K562 (cell line): ENCODE measurements around the gene GSS. TPM values are rescaled to one million over a fixed set of nuclear protein-coding genes. Genes with fewer than 3 reads are reported as not detected.

Experiments used
- ASH1L ChIP-seq: fragments of 450-650 bp; IDR thresholded peaks from 2 replicates; pipeline ENCODE4 v1.6.1; 2018; ENCODE audit warnings: borderline replicate concordance, mild to moderate bottlenecking, low read depth; ENCODE audit not compliant: partially characterized antibody
- CBFA2T3 ChIP-seq: fragments of 450-650 bp; IDR thresholded peaks from 2 replicates; pipeline ENCODE4 v1.6.1; 2017
- CGGBP1 ChIP-seq: fragments of 250-450 bp; sonication (Bioruptor Pico); IDR thresholded peaks from 2 replicates; pipeline ENCODE4 v1.9.0; 2021; ENCODE audit warnings: mild to moderate bottlenecking
- E2F5 ChIP-seq: sonication (generic); formaldehyde crosslinking; IDR thresholded peaks from 2 replicates; pipeline ENCODE4 v1.8.0; 2022; ENCODE audit warnings: mild to moderate bottlenecking, missing genetic modification reagents
- GTF2E2 ChIP-seq: fragments of 200-800 bp; sonication (Bioruptor generic); IDR thresholded peaks from 2 replicates; pipeline ENCODE4 v1.6.1; 2016; ENCODE audit warnings: missing genetic modification characterization, missing compliant biosample characterization
- HDAC8 ChIP-seq: fragments of 450-650 bp; IDR thresholded peaks from 2 replicates; pipeline ENCODE4 v1.6.1; 2016; ENCODE audit warnings: mild to moderate bottlenecking, missing genetic modification characterization, moderate library complexity, missing compliant biosample characterization
- HES1 ChIP-seq: fragments of 450-650 bp; IDR thresholded peaks from 2 replicates; pipeline ENCODE4 v1.6.1; 2016; ENCODE audit warnings: low read depth, mild to moderate bottlenecking, moderate library complexity
- KAT7 ChIP-seq: sonication (generic); formaldehyde crosslinking; IDR thresholded peaks from 2 replicates; pipeline ENCODE4 v1.8.0; 2022; ENCODE audit warnings: missing genetic modification reagents, mild to moderate bottlenecking, borderline replicate concordance
- NFIC ChIP-seq: fragments of 450-650 bp; IDR thresholded peaks from 2 replicates; pipeline ENCODE4 v1.6.1; 2017; ENCODE audit warnings: mild to moderate bottlenecking, inconsistent platforms
- NFIX ChIP-seq: fragments of 250-450 bp; sonication (Bioruptor Pico); IDR thresholded peaks from 2 replicates; pipeline ENCODE4 v1.4.0; 2020; ENCODE audit warnings: low read depth, mild to moderate bottlenecking, moderate library complexity
- PRDM10 ChIP-seq: fragments of 450-650 bp; IDR thresholded peaks from 2 replicates; pipeline ENCODE4 v1.6.1; 2018; ENCODE audit not compliant: partially characterized antibody
- RBM14 ChIP-seq: fragments of 200-400 bp; formaldehyde crosslinking; IDR thresholded peaks from 2 replicates; pipeline ENCODE4 v1.6.1; 2018; ENCODE audit warnings: low read depth, mild to moderate bottlenecking, low read length, moderate library complexity, borderline replicate concordance; ENCODE audit not compliant: insufficient read depth
- SIN3A ChIP-seq, 2 experiments: fragments of 150-350 bp in 1 of 2; IDR thresholded peaks; 2 replicates each; pipeline ENCODE4 v1.6.1; 2011 to 2016; ENCODE audit warnings: borderline replicate concordance in 2 of 2, low read depth in 2 of 2, low read length in 2 of 2, mild to moderate bottlenecking in 2 of 2, moderate library complexity in 2 of 2; ENCODE audit not compliant: control insufficient read depth in 1 of 2
- ZC3H4 ChIP-seq: sonication (generic); formaldehyde crosslinking; IDR thresholded peaks from 2 replicates; pipeline ENCODE4 v1.9.0; 2021; ENCODE audit warnings: missing genetic modification reagents, borderline replicate concordance
- ZNF121 ChIP-seq: sonication (generic); formaldehyde crosslinking; conservative IDR thresholded peaks from 2 replicates; pipeline ENCODE4 v1.8.0; 2022; ENCODE audit warnings: missing genetic modification reagents
- ZNF232 ChIP-seq: sonication (generic); formaldehyde crosslinking; IDR thresholded peaks from 2 replicates; pipeline ENCODE4 v1.8.0; 2022; ENCODE audit warnings: mild to moderate bottlenecking, missing genetic modification reagents
- ZNF347 ChIP-seq: fragments of 450-650 bp; formaldehyde crosslinking; IDR thresholded peaks from 2 replicates; pipeline ENCODE4 v1.4.0; 2020; ENCODE audit warnings: low read depth, mild to moderate bottlenecking, moderate library complexity
- ZNF592 ChIP-seq: fragments of 450-650 bp; IDR thresholded peaks from 2 replicates; pipeline ENCODE4 v1.6.1; 2017; ENCODE audit warnings: antibody characterized with exemption, mild to moderate bottlenecking
- ZSCAN32 ChIP-seq: fragments of 450-650 bp; formaldehyde crosslinking; IDR thresholded peaks from 2 replicates; pipeline ENCODE4 v1.4.0; 2020; ENCODE audit warnings: mild to moderate bottlenecking, moderate library complexity
- polyA plus RNA-seq, 8 experiments: library from polyadenylated mRNA; depleted of rRNA in 4 of 8; stranded (reverse) in 5 of 8; unstranded in 3 of 8; fragments of >200 nt; fragmentation: Nextera tagmentation in 2 of 8; fragmentation: Illumina TruSeq in 1 of 8; extraction: Ambion mirVana in 2 of 8; extraction: Trizol in 1 of 8; gene quantifications; 2 replicates each; pipeline versions ENCODE4 v1.2.1 to v1.2.3, GENCODE V29; 2011 to 2014; ENCODE audit warnings: inconsistent platforms in 1 of 8, missing spikeins in 1 of 8
- total RNA-seq, 7 experiments: library from RNA; depleted of rRNA in 6 of 7; stranded (reverse); fragments of >200 nt in 6 of 7; fragmentation: Illumina TruSeq in 2 of 7; extraction: Trizol in 2 of 7; gene quantifications; 2 replicates each; pipeline versions ENCODE4 v1.2.1 to v1.2.3, GENCODE V29; 2011 to 2021; ENCODE audit warnings: low replicate concordance in 1 of 7

The GSS gene
- total and polyA plus RNA-seq, 9 of the 15 experiments (the other 6 are each of a cell fraction or from before 2014, with no cell fraction given): 18.4 to 165 (median 89.4) TPM

GRCh38 chr20:34954904-34955230 lies 739 bp downstream of the GSS start (continued):
- peak; percentile 39; the same call in 1 of the 2 replicates for TF ChIP-seq ZNF592
- TF ChIP-seq KAT7 (CRISPR knock-in tag): no peak
- no peak for TF ChIP-seq RBM14
- TF ChIP-seq ZSCAN32: no peak
- no peak for TF ChIP-seq PRDM10
- no peak for TF ChIP-seq NFIX
- TF ChIP-seq E2F5 (CRISPR knock-in tag): no peak
- peak; percentile 21; the same call in 1 of the 2 replicates for TF ChIP-seq NFIC
- TF ChIP-seq ZNF347 (CRISPR knock-in tag): no peak
- TF ChIP-seq ZNF121: no peak
- no peak for TF ChIP-seq ZNF232
- no peak for TF ChIP-seq HDAC8
- no peak for TF ChIP-seq CGGBP1 (CRISPR knock-in tag)
- no peak for TF ChIP-seq ASH1L
- TF ChIP-seq CBFA2T3: no peak
- no peak for TF ChIP-seq HES1
- no peak for TF ChIP-seq GTF2E2 (tag)
- TF ChIP-seq ZC3H4 (CRISPR knock-in tag): no peak
- TF ChIP-seq SIN3A (IDR thresholded peaks at IDR 0.05; ENCODE audit: borderline replicate concordance in 2 of 2, control insufficient read depth in 1 of 2, low read depth in 2 of 2, low read length in 2 of 2): peak in 1 of 2 experiments; percentile 40; a peak in 1 of 4 replicates
